ENCODE results near the gene GRIK4. TPM values are rescaled to one million over a fixed set of nuclear protein-coding genes. Genes with fewer than 3 reads are reported as not detected.

Gene GRIK4
- total RNA-seq, 1 donor from 2014 or later, result 0.05 TPM

DNA sequence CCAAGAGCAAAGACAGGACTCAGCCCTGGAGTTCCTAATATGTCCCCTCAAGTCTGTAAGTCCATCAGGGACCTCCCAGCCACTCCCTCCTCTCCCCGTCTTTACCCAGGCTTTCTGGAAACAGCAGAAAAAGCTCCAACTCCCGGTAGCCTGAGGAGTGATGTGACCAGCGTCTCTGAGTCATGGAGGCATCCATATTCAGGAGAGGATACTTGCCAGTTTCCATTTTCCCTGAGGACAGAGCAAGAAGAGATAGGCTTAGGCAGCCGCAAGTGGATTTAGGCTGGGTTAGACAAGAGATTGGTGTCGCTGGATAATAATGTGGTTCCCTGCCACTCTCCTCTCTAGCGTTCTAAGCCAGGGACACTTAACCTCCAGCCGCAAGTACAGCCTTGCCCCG, 206.6 kb downstream of the GRIK4 start:
- DNase-seq (ENCODE audit: low spot score) (no peak), ATAC-seq (no peak)

DNA sequence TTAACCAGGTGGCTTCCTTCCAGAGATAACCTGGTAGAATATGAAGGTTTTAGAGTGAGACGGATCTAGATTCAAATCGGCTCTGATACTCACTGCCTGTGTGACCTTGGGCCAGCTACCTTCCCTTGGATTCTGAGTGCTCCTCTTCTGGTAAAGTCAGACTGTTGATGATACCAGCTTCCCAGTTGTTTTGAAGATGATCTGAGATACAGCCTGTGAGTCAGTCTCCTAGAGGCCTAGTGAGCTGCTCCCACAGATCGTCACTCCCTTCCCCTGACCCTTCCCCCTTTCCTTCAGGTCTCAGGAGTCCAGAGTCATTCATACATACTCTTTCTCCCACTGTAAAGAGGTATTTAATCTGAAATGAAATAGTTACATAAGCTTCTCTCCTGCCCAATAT, 207.8 kb downstream of the GRIK4 start:
- no peak for DNase-seq (ENCODE audit: low spot score)
- no peak for ATAC-seq

DNA sequence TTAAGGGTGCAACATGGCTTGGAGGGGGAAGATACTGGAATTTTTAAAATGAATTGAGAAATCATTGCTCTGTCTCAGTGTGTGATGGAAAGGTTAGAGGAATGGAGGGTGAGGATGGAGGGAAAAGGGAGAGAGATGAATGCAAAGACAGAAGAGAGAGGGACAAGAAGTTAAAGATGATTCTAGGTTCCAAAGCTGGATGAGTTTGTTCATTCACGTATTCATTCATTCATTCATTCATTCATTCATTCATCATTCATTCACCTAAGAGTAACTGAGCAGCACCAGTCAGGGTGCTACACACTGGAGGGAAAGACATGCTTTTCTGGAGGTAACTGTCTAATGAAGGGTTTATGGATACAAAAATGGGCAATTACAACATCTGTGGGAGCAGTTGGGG, 209.2 kb downstream of the GRIK4 start:
- no peak for ATAC-seq
- DNase-seq (ENCODE audit: low spot score), result no peak

DNA sequence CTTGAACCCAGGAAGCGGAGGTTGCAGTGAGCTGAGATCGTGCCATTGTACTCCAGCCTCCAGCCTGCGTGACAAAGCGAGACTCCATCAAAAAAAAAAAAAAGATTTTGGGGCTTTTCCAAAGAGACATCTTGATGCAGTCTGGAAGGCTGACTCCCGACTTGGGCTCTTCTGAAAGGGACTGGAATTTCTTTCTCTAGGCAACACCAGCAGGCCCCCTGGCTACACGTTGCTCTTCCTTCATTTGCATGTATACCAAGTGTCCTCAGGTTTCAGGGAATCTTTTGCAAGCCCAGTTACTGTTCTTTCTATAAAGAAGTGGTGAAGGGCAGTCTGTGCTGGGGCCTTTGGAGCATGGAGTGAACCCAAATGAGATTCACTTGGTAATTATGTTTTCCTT, 211.0 kb downstream of the GRIK4 start:
- DNase-seq (ENCODE audit: low spot score) (no peak), ATAC-seq (no peak)

DNA sequence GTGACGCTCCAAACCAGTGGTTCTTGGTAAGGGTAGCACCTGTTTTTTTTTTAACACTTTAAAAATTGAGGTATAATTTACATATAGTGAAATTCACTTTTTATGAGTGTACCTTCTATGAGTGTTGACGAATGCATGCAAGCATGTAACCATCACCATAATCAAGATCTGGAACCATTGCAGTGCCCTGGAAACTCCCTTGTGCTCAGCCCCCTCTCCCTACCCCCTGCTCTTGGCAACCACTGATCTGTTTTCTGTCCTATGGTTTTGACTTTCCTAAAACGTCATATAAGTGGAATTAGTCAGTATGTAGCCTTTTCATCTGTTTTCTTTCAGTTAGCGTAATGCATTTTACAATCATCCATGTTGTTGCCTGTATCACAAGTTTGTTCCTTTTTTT, 212.2 kb downstream of the GRIK4 start:
- ATAC-seq (no peak), DNase-seq (ENCODE audit: low spot score) (no peak)

DNA sequence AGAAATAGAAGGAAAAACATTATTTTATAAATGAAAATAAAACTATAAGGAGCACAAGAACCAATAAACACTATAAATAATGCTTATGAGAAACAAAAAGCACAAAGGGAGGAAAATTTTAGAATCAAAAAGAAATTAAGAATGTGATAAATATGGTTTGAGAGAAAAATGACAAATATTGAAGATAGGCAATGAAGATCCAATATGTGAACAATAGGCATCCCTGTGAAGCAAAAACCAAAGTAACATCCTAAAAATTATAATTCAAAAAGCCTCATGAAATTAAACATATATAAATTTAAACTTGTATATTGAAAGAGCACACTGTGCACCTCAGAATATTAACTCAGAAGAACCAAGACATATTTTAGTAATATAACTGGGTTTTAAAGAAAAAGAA, 216.2 kb downstream of the GRIK4 start:
- ATAC-seq, result no peak
- DNase-seq (ENCODE audit: low spot score), result no peak

DNA sequence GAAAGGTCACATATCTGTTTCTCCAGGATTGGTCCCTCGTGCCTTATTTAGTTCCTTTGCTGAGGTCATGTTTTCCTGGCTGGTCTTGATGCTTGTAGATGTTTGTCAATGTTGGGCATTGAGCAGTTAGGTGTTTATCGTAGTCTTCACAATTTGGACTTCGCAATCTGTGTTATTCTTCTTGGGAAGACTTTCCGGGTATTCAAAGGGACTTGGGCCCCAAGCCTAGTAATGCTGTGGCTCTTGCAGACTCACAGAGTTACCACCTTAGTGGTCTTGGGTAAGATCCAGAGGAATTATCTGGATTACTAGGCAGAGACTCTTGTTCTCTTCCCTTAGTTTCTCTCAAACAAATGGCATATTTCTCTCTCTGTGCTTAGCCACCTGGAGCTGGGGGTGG, 223.5 kb downstream of the GRIK4 start:
- no peak for ATAC-seq
- no peak for DNase-seq (ENCODE audit: low spot score)

DNA sequence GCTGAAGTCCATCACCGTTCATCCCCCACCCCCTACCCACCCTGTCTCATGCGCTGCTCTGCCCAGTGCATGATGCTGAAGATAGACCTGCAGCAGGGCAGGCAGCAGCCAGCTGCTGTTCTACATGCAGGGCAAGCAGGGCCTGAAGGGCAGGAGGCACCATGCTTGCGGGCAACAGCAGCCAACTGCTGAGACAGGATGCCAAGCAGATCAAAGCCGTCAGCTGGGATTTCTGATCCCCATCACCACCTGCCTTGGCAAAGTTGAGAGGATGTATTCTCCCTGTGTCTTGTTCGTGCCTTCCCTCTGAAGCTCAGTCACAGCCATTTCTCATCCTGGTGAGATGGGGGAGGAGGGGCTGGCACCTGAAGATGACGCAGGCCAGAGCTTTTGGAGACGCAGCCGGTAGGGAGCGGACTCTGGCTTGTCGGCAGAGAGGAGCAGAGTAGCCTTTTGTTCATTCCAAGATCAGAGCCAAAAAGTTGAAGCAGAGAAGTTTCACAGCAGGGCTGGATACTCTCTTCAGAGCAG, 227.0 kb downstream of the GRIK4 start:
- no peak for ATAC-seq
- DNase-seq (ENCODE audit: low spot score), result no peak

DNA sequence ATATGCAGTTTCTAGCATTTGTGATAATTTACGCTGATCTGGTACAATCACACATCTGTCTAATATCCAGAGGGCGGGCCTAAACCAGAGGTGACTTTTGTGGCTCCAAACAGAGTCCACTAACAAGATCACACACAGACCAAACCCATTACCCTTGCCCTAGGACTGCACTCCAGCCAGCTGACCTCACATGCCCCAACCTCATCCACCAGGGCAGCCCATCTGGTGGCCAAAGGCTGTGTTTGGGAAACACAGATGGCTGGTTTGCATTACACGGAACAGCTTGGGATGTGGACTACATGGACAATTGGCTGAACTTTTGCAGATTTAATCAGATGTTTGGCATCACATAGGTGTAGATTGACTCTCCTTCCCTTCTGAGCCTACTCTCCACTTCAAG, 228.2 kb downstream of the GRIK4 start:
- DNase-seq (ENCODE audit: low spot score) (peak; percentile 52), ATAC-seq (peak; percentile 90)

DNA sequence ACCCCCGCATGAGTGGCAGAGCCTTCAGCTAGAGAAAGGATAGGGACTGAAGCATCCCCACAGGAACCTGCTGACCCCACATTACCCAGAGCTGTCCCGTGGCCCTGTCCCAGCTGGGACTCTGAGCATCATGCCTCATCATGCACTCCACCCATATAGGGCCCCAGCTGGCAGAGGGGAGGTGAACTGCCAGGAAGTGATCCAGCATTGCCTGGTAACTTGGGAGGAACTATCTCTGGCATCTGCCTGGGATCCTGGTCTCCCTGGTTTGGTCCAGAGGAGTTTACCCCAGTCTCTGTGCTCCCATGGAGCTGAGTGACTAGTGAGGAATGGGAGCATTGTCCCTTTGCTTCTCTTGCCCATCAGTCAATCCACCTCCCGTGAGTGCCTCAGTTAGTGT, 228.8 kb downstream of the GRIK4 start:
- ATAC-seq (no peak), DNase-seq (ENCODE audit: low spot score) (no peak)

DNA sequence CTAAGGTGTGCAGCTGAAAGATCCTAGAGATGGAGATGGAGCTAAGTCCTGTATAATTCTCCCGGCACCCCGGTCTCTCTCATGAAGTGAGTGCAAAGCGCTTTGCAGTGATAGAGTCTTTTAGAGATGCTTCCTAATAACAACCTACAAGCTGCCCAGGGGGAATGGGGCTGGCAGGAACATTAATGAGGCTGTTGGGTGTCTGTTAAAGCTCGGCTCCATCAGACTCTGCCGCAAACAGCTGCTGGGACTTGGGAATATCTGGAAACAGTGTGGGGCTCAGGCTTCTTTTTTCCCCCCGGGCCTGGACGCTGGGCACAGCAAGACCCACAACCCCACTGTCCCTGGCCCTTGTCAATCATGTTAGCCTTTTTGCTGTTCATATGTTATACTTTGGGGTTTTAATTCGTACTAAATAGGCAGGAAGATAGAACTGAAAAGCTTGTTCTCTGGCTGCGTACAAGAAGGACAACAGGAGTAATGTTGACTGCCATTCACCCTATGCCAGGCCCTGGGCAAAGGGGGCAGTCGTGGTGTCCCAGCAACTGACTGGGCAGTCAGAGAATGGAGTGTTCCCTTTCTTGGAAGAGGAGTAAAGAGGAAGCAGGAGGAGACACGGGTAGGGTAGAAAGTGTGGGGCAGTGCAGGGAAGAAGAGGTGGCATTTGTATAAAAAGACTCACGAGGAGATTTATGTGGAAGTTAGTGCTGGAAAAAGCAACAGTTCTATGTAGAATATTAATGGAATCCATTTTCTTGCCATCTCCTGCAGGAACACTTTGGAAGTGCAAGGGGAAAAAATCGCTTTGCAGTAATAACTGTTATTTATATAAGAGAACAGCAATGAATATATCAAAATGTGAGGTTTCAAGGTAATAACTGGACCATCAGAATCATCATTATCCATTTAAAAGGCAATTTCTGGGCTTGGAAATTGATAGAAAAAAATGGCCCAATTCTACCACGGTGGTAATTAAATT, 232.8 kb downstream of the GRIK4 start:
- DNase-seq (ENCODE audit: low spot score) (no peak), ATAC-seq (no peak)

DNA sequence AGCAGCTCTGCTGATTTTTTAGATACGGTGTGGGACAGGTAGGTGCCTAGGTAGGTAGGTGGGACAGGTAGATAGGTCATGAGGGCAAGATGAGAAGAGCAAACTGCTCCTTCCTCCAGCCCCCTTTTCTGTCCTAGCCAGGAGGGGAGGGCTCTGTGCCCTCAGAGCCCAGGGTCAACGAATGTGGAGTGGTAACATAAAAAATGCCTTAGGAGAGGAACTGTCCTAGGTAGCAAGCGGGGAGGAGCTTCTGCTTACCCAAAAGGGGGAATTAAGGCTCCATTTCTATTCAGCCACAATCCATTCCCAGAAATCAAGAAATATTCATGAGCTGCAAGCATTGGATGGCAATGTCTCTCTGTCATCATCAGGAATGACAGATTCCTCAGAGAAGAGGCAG, 234.8 kb downstream of the GRIK4 start:
- DNase-seq (ENCODE audit: low spot score), result no peak

DNA sequence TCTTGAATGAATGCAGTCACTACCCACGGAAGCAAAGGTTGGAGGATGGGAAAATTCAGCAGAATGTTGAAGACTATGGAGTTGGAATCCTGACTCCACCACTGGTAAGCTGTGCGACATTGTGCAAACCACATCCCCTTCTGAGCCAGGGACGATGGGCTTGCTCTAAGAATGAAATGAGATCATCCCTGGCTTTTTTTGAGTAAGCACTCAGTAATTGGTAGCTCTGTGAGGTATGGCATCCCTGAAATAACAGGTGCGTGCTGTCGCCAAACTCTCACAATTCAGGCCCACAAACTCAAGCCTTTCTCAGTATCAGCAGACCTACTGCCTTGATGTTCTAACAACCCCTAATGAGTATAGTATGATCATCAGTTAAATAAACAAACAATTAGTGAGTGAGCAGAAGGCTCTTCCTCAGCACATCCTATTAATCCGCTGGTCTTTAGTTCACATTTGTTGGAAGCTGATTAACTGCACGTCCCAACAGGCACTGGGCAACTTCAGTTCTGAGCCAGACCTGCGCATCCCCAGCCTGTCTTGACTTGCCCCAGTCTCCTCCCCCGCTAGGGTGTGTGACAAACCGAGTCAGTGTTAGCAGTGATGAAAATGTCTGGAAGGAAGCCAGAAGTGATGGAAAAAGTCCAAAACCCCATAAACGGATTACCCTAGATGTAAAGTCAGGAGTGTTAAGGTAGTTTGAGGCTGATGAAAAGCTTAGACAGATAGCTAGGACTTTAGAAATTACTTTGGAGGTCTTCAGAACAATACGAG, 235.5 kb downstream of the GRIK4 start:
- DNase-seq (ENCODE audit: low spot score) (no peak), ATAC-seq (no peak)

More for the DNA sequence above, 234.8 kb downstream of the GRIK4 start:
- no peak for ATAC-seq

DNA sequence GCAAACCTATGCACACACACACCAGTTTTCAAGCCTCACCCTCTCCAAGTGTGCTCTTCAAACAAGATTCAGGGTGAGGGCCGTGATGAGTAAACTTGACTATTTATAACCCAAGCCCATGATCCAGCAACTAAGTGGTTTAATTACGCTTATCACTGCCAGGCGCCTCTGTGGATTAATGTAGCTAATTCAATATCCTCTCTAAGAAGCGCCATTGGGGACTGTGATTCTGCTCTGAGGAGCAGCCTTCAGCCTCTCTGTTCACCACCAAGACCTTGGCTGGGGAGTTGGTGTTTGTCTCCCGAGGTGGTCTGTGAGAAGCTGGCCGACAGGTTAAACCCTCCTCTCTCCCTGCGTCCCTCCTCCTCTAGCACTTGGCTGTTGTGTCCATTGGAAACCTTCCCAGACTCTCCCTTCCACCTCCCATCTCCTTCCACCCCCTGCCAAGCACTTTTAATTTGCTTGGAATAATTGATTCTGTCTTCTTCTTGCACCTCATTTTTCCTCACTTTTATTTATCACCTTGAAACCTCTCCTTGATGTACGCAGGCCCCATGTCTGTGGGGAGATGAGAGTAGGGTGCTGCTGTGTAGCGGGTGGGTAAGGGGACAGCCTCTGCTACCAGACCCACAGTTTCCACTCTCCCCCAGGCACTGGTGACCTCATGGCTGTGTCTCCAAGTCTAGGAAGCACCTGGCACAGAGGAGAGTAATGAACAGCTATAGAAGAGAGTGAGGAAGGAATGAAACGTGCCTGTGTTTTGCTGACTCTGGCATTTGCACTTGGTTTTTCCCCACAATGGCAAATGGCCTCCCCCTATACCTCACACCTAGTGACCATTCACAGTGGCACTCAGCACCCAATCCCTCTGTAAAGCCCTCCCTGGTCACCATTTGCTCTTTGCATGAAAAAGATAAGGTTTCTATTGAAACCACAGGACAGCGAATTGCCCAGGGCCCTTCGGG, 236.6 kb downstream of the GRIK4 start:
- no peak for ATAC-seq
- DNase-seq (ENCODE audit: low spot score), result no peak

DNA sequence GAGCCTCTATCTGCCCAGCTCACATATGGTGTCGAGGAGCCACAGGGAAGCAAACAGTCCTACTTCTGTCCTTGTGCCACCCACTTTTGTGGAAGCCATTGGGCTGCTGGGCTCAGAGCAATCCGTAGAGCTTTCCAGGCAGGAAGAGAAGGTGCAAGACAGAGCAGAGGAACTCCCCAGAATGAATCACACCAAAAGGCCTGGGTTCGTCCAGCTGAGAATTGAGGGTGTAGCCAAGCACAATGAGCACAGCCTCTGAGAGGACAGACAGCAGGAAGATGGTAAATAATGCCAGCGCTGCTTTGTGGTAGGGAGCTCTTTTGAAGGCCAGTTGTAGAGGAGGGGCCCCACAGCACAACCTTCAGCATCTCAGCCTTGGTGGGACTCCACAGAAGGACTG, 237.8 kb downstream of the GRIK4 start:
- DNase-seq (ENCODE audit: low spot score) (no peak), ATAC-seq (no peak)

DNA sequence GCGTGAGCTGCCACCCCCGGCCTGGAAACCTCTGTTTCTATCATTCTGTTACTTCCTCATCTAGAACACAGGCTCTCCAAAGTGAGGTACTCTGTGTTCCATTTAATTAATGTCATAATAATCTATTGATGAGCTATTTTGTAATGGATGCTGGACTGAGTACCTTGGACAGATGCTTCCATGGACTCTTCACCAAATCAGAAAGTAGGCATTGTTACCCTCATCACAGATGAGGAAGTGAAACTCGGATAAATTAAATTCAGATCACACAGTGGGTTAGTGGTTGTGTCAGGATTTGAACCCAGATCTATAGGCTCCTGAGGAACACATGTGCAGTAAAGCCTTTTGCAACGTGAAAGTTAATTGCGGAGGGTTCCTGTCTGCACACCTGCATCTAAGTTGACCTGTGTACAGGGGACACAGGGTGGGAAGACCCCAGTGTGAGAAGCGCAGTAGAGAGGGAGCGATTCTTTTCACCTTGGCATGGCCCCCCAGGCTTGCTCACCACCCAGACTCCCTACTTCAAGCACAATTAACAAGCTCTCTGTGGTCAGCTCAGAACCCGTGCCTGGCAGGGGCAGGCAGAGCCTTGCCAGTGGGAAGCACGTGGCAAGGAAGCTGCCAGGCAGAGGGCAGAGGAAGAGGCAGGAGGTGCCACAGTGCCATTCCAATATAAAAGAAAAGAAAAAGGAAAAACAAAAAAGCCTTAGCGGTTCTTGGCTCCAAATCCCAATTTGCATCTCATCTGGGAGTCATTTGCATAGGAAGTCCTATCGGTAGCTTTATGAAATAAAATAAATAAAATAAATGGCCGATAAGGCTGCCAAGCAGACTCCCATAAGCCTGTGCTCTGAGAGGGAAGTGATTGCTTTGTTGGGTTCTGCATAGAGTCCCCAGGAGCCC, 239.3 kb downstream of the GRIK4 start:
- DNase-seq (ENCODE audit: low spot score) (no peak), ATAC-seq (no peak)

DNA sequence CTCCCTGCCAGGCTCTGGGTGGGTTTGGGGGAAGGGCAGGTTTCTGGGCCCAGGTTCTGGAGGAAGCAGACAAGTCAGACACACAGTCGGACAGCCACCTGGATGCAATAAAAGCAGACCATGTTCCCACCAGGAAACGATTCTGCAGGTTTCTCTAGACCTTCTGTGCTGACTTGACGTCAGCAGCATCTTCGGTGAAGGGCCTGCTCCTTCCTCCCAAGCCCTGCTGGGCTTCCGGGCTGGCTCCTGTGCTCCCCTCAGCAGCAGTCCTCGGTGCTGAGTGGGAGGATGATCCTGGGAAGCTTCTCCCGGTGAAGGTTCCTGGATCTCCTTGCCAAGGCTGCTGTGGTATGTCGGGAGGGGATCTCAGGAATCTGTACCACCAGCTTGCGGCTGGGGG, 240.0 kb downstream of the GRIK4 start:
- no peak for ATAC-seq
- DNase-seq (ENCODE audit: low spot score), result no peak

DNA sequence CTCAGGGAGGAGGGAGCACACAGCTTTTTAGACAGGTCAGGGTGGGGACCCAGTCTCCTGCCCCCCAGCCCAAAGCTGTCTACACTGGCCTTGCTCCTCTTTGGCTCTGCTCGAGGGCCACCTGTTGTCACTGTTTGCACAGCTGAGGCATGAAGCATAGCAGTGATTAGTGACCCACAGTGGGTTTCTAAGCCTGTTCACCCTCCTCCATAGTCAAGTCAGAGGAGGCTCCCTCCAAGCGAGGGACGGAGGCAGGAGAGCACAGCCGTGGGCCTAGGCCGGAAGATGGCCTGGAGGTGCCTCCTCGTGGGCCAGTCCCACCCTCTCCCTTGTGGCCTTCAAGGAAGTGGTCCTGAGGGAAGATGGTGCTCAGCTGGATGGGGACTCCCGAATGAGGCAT, 241.1 kb downstream of the GRIK4 start:
- DNase-seq (ENCODE audit: low spot score), result no peak
- ATAC-seq, result no peak

DNA sequence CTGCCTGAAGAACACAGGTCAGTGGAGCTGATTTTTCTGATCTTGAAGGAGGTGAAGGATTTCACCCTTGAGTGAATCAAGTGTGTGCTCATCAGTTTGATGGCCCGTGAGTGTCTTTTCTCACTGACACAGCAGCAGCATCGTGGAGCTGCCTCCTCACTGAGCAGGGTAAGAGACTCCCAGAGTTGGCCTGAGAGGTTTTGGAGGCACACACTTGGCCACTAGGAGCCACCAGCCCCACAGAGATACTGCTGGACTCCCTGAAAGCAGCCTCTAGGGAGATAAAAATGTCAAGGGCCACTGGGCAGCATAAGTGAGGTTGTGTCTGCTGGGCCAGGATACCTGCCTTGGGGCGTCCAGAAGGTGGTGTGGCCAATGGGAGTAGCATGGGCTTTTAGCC, 245.4 kb downstream of the GRIK4 start:
- ATAC-seq, result no peak

DNA sequence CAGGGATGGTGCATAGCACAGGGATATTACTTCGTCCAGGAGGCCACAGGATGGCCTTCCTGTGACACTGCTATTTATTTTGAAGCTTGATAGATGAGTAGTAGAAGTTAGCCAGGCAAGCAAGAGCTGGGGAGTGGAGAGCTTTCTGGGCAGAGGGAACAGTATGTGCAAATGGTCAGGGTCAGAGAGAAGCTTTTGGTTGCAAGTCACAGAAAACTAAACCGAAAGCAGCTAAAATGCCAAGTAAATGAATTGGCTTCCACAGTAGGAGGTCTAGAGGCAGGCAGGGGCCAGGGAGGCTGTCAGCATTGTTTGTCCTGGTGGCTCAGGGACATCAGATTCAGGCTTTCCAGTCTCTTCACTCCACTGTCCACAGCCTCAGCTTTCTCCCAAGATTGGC, 247.5 kb downstream of the GRIK4 start:
- DNase-seq (ENCODE audit: low spot score) (no peak), ATAC-seq (no peak)

More for the DNA sequence above, 245.4 kb downstream of the GRIK4 start:
- no peak for DNase-seq (ENCODE audit: low spot score)
